Measurements from ENCODE around the gene F2RL2. TPM values are rescaled to one million over a fixed set of nuclear protein-coding genes. Genes with fewer than 3 reads are reported as not detected.

F2RL2 gene
- total RNA-seq, 5 donors from 2014 or later (not counting 1 experiment from before 2014, with no cell fraction given) = 0.09 TPM; not detected in 4

Other genes with a start within 250 kb of the F2RL2 start
- gene IQGAP2, start 220.1 kb downstream of the F2RL2 start, total RNA-seq = 100 to 1,000 TPM in 1 of 5 donors, 10 to 100 TPM in 4; 66.5 to 121 (median 72.5) TPM
- 10 to 100 TPM in 2 of 5 donors, 1 to 10 TPM in 3; 4.3 to 16.3 (median 9.6) TPM for gene F2R, start 92.7 kb upstream of the F2RL2 start, total RNA-seq
- gene F2RL1, start 195.6 kb upstream of the F2RL2 start, total RNA-seq = 1 to 10 TPM; 1.4 to 7.6 (median 5.5) TPM
- 1 to 10 TPM in 1 of 5 donors, under 1 TPM in 3, not detected in 1; 0.32 to 1.1 (median 0.42) TPM for gene S100Z, start 226.6 kb upstream of the F2RL2 start, total RNA-seq

Measured in T-cell (primary cell).